Astrocyte (in vitro differentiated cells and primary cell): Measurements from ENCODE around the gene WEE2.

ENCODE experiments used
- EZH2 ChIP-seq: IDR thresholded peaks from 2 replicates; pipeline ENCODE4 v1.6.1; 2012; ENCODE audit warnings: mild to moderate bottlenecking, low read length, inconsistent platforms; ENCODE audit not compliant: insufficient read depth
- TF ChIP-seq, protein P1 (sequence below): IDR thresholded peaks from 2 replicates; pipeline ENCODE4 v1.5.1; 2011; ENCODE audit warnings: low read depth, mild to moderate bottlenecking, inconsistent platforms, low read length, moderate library complexity; ENCODE audit not compliant: insufficient read depth

DNA sequence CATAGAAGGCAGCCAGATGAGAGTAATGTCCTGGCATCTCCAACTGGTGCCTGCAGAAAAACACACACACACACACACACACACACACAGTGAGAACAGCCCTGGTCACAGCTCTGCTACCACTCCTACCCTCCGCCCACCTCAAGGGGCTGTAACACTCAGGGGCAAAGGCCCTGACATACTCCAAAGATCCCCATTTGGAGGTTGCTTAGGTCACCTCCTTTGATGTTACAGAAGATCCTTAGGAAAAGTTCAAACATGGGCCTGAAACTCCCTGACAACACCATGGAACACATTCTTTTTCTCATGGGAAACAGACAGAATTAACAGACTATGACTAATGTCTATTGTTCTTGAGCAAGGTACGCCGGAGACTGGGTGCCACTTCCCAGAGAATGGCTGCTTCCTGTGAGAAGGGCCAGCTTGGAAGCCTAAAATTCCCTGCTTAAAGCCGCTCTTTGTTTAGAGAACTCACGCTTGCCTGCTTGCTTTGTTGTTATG is 33.9 kb upstream of the WEE2 start:
- TF ChIP-seq, protein P1, sequence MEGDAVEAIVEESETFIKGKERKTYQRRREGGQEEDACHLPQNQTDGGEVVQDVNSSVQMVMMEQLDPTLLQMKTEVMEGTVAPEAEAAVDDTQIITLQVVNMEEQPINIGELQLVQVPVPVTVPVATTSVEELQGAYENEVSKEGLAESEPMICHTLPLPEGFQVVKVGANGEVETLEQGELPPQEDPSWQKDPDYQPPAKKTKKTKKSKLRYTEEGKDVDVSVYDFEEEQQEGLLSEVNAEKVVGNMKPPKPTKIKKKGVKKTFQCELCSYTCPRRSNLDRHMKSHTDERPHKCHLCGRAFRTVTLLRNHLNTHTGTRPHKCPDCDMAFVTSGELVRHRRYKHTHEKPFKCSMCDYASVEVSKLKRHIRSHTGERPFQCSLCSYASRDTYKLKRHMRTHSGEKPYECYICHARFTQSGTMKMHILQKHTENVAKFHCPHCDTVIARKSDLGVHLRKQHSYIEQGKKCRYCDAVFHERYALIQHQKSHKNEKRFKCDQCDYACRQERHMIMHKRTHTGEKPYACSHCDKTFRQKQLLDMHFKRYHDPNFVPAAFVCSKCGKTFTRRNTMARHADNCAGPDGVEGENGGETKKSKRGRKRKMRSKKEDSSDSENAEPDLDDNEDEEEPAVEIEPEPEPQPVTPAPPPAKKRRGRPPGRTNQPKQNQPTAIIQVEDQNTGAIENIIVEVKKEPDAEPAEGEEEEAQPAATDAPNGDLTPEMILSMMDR, result no peak
- no peak for TF ChIP-seq EZH2
